ENCODE measurements around the gene JAK3. TPM values are rescaled to one million over a fixed set of nuclear protein-coding genes. Genes with fewer than 3 reads are reported as not detected.

JAK3 gene
- total RNA-seq, 1 donor from 2014 or later = 1.6 TPM

DNA sequence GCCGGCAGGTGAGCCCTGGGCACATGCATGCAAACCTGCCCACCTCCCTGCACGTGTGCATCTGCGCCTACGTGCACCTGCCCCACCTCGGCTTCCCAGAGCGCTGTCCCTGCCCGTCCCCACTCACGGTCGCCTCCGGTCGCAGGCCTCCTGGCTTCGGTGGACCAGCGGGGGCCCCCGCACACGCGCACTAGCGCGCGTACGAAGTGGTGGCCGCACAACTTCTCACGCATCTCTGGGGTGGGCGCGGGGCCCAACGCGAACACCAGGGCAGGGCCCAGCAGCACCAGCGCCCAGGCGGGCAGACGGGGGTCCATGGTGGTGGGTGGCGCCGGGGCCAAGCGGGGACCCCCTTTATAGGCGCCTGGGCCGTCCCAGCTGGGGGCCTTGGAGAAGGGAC, 26.6 kb downstream of the JAK3 start, which contains the start of gene INSL3:
INSL3 (minus strand) TSS at position 330 of the 400 bp plus-strand sequence; CDS start at position 317, 13 bp downstream.
- TF ChIP-seq, protein P1, sequence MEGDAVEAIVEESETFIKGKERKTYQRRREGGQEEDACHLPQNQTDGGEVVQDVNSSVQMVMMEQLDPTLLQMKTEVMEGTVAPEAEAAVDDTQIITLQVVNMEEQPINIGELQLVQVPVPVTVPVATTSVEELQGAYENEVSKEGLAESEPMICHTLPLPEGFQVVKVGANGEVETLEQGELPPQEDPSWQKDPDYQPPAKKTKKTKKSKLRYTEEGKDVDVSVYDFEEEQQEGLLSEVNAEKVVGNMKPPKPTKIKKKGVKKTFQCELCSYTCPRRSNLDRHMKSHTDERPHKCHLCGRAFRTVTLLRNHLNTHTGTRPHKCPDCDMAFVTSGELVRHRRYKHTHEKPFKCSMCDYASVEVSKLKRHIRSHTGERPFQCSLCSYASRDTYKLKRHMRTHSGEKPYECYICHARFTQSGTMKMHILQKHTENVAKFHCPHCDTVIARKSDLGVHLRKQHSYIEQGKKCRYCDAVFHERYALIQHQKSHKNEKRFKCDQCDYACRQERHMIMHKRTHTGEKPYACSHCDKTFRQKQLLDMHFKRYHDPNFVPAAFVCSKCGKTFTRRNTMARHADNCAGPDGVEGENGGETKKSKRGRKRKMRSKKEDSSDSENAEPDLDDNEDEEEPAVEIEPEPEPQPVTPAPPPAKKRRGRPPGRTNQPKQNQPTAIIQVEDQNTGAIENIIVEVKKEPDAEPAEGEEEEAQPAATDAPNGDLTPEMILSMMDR (IDR thresholded peaks at IDR 0.05) = no peak
- no peak for DNase-seq (ENCODE audit: extremely low spot score, unreplicated experiment)
- Mint-ChIP-seq H3K4me3 (ENCODE audit: unreplicated experiment) (no peak within 1 kb of the TSS), H3K9me3 (ENCODE audit: unreplicated experiment) (no peaks in the 10 kb centered on the region), H3K27me3 (ENCODE audit: unreplicated experiment) (peaks cover 9% of the 10 kb centered on the region), H3K4me1 (ENCODE audit: unreplicated experiment) (no peaks in the 10 kb centered on the region), H3K36me3 (ENCODE audit: unreplicated experiment) (no peaks in the 10 kb centered on the region), H3K27ac (ENCODE audit: unreplicated experiment) (no peak within 1 kb of the TSS)

DNA sequence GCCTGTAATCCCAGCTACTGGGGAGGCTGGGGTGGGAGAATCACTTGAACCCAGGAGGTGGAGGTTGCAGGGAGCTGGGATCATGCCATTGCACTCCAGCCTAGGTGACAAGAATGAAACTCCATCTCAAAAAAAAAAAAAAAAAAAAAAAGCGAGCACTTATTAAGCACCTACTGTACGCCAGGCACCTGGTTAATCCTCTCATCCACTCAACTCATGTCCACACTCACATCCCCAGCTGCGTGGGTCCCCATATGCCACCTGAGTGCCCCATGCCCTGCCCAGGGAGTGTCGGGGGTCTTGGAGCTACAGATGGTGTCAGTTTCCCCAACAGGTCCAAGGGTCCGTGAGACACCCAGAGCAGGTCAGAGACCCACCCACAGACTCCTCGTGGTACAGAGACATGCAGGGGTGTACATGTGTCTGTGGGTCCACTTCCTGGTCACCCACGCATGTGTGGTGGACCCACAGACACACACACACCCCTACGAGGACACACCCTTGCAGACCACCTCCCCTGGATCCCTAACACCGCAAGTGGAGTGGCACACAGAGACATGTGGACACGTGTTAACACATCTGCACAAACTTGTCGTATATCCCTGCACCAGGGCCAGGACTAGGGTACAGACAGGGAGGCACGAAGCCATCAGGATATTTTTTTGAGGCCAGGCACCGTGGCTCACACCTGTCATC, 30.0 kb downstream of the JAK3 start:
- no peaks in the 10 kb centered on the region for H3K9me3 Mint-ChIP-seq (ENCODE audit: unreplicated experiment)
- peaks cover 5% of the 10 kb centered on the region for H3K27me3 Mint-ChIP-seq (ENCODE audit: unreplicated experiment)
- TF ChIP-seq, protein P1 (IDR thresholded peaks at IDR 0.05) = no peak
- no peaks in the 10 kb centered on the region for H3K4me1 Mint-ChIP-seq (ENCODE audit: unreplicated experiment)
- no peak for DNase-seq (ENCODE audit: extremely low spot score, unreplicated experiment)
- no peak overlapping the region for H3K4me3 Mint-ChIP-seq (ENCODE audit: unreplicated experiment)
- H3K36me3 Mint-ChIP-seq (ENCODE audit: unreplicated experiment) = no peaks in the 10 kb centered on the region
- no peak overlapping the region for H3K27ac Mint-ChIP-seq (ENCODE audit: unreplicated experiment)

DNA sequence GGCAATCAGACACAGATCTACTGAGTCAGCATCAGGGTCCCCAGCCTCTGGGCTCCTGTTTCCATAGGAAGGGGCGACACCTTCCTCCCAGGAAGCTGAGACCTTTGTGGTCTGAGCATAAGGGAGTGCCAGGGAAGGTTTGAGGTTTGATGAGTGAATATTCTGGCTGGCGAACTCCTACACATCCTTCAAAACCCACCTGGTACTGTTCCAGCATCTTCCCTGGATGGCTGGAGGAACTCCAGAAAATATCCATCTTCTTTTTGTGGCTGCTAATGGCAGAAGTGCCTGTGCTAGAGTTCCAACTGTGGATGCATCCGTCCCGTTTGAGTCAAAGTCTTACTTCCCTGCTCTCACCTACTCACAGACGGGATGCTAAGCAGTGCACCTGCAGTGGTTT, 35.7 kb downstream of the JAK3 start:
- no peak overlapping the region for H3K4me3 Mint-ChIP-seq (ENCODE audit: unreplicated experiment)
- H3K36me3 Mint-ChIP-seq (ENCODE audit: unreplicated experiment) = no peaks in the 10 kb centered on the region
- peaks cover 16% of the 10 kb centered on the region for H3K27me3 Mint-ChIP-seq (ENCODE audit: unreplicated experiment)
- no peaks in the 10 kb centered on the region for H3K4me1 Mint-ChIP-seq (ENCODE audit: unreplicated experiment)
- DNase-seq (ENCODE audit: extremely low spot score, unreplicated experiment) = no peak
- no peaks in the 10 kb centered on the region for H3K9me3 Mint-ChIP-seq (ENCODE audit: unreplicated experiment)
- TF ChIP-seq, protein P1 (IDR thresholded peaks at IDR 0.05) = no peak
- no peak overlapping the region for H3K27ac Mint-ChIP-seq (ENCODE audit: unreplicated experiment)

DNA sequence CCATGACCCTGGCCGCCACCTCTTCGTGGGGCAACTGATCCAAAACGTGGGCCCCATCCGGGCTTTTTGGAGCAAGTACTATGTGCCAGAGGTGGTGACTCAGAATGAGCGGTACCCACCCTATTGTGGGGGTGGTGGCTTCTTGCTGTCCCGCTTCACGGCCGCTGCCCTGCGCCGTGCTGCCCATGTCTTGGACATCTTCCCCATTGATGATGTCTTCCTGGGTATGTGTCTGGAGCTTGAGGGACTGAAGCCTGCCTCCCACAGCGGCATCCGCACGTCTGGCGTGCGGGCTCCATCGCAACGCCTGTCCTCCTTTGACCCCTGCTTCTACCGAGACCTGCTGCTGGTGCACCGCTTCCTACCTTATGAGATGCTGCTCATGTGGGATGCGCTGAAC, 36.1 kb downstream of the JAK3 start:
- no peaks in the 10 kb centered on the region for H3K4me1 Mint-ChIP-seq (ENCODE audit: unreplicated experiment)
- no peak for DNase-seq (ENCODE audit: extremely low spot score, unreplicated experiment)
- TF ChIP-seq, protein P1 (IDR thresholded peaks at IDR 0.05) = no peak
- H3K9me3 Mint-ChIP-seq (ENCODE audit: unreplicated experiment) = no peaks in the 10 kb centered on the region
- no peaks in the 10 kb centered on the region for H3K36me3 Mint-ChIP-seq (ENCODE audit: unreplicated experiment)
- H3K27me3 Mint-ChIP-seq (ENCODE audit: unreplicated experiment) = peaks cover 16% of the 10 kb centered on the region
- no peak overlapping the region for H3K27ac Mint-ChIP-seq (ENCODE audit: unreplicated experiment)
- no peak overlapping the region for H3K4me3 Mint-ChIP-seq (ENCODE audit: unreplicated experiment)

DNA sequence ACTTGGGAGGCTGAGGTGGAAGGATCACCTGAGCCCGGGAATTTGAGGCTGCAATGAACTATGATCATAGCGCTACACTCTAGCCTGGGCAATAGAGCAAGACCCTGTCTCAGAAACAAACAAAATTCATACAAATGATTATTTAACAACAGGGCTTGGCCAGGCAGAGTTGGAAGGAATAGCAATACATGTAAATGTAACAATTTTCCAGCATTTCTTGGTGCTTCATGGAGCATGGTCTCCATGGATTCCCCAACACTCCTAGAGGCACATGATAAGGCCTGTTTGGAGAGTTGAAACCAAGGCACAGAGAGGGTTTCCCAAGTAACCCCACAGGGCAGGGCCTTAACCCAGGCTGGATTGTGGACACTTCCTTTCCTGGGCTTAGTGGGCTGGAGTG, 36.7 kb downstream of the JAK3 start:
- DNase-seq (ENCODE audit: extremely low spot score, unreplicated experiment) = no peak
- no peaks in the 10 kb centered on the region for H3K9me3 Mint-ChIP-seq (ENCODE audit: unreplicated experiment)
- H3K27me3 Mint-ChIP-seq (ENCODE audit: unreplicated experiment) = peaks cover 16% of the 10 kb centered on the region
- TF ChIP-seq, protein P1 (IDR thresholded peaks at IDR 0.05) = no peak
- H3K27ac Mint-ChIP-seq (ENCODE audit: unreplicated experiment) = no peak overlapping the region
- H3K4me1 Mint-ChIP-seq (ENCODE audit: unreplicated experiment) = no peaks in the 10 kb centered on the region
- H3K4me3 Mint-ChIP-seq (ENCODE audit: unreplicated experiment) = no peak overlapping the region
- no peaks in the 10 kb centered on the region for H3K36me3 Mint-ChIP-seq (ENCODE audit: unreplicated experiment)

All from osteocyte (in vitro differentiated cells).